B cell (primary cell): ENCODE measurements around the gene GNE.
"Not testable (repeated sequence)": the region's sequence is repeated elsewhere in the genome, so short reads cannot be mapped to it uniquely, and the experiment has no call there.

Source experiments
- CTCF ChIP-seq: fragments of 200-600 bp; IDR thresholded peaks from one replicate; pipeline ENCODE4 v1.8.0; 2022; ENCODE audit warnings: antibody characterized with exemption, mild to moderate bottlenecking
- EZH2 ChIP-seq: IDR thresholded peaks from 2 replicates; pipeline ENCODE4 v1.6.1; 2012; ENCODE audit warnings: borderline replicate concordance, low read depth, mild to moderate bottlenecking, moderate library complexity, low read length; ENCODE audit not compliant: insufficient read depth, poor library complexity, severe bottlenecking

- TF ChIP-seq CTCF, EZH2: not testable (repeated sequence)
Observed at GRCh38 chr9:36273354-36273753, 15.1 kb upstream of the GNE start.
